ENCODE results near the gene UBE2K.

DNA sequence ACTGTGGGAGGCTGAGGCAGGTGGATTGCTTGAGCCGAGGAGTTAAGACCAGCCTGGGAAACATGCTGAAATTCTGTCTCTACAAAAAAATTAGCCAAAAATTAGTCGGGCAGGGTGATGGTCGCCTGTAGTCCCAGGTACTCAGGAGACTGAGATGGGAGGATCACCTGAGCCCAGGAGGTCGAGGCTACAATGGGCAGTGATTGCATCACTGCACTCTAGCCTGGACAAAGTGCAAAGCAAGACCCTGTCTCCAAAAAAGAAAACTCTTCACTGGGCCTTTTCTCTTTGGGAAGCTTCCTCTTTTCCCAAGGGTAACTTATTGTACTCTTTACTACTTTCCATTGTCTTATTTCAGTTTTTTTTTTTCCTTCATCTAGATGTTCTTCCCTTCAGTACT lies 88.9 kb downstream of the UBE2K start:
- TF ChIP-seq, protein P1, sequence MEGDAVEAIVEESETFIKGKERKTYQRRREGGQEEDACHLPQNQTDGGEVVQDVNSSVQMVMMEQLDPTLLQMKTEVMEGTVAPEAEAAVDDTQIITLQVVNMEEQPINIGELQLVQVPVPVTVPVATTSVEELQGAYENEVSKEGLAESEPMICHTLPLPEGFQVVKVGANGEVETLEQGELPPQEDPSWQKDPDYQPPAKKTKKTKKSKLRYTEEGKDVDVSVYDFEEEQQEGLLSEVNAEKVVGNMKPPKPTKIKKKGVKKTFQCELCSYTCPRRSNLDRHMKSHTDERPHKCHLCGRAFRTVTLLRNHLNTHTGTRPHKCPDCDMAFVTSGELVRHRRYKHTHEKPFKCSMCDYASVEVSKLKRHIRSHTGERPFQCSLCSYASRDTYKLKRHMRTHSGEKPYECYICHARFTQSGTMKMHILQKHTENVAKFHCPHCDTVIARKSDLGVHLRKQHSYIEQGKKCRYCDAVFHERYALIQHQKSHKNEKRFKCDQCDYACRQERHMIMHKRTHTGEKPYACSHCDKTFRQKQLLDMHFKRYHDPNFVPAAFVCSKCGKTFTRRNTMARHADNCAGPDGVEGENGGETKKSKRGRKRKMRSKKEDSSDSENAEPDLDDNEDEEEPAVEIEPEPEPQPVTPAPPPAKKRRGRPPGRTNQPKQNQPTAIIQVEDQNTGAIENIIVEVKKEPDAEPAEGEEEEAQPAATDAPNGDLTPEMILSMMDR (IDR thresholded peaks at IDR 0.05): no peak
- TF ChIP-seq POLR2AphosphoS5 (IDR thresholded peaks at IDR 0.05) (no peak), POLR2A (IDR thresholded peaks at IDR 0.05) (no peak)

Data from stomach (tissue), 4 donors.